HCT116 (cell line): ENCODE measurements around the gene LIPG. TPM values are rescaled to one million over a fixed set of nuclear protein-coding genes. Genes with fewer than 3 reads are reported as not detected.

Experiments
- ATAC-seq: fragments of 200-7000 bp; cut with Tn5 transposase; 2 replicates; pipeline ENCODE4 v1.9.1; 2020; ENCODE audit warnings: mild to moderate bottlenecking, moderate library complexity
- BruUV-seq: library from RNA; stranded (reverse); fragments of 400-500 nt; replicated peaks from 2 replicates; lab custom pipeline; 2021; lab: Mats Ljungman, UMichigan
- CTCF ChIA-PET: fragments of 300-600 bp; sonication (Branson Sonifier 250); formaldehyde crosslinking; loops from one replicate; lab custom pipeline; 2021; ENCODE audit warnings: antibody characterized with exemption; lab: Charles Lee
- POLR2A ChIA-PET: fragments of 300-600, 350-600 bp; sonication (Branson Sonifier 250); formaldehyde crosslinking; loops from one replicate; lab custom pipeline; 2021; ENCODE audit warnings: antibody characterized with exemption; lab: Charles Lee
- RAD21 ChIA-PET, 2 experiments: fragments of 300-600 bp; sonication (Branson Sonifier 250); formaldehyde crosslinking; loops; one replicate each; lab custom pipeline; 2023; ENCODE audit warnings: low total read pairs in 2 of 2; ENCODE audit not compliant: uncharacterized antibody in 2 of 2, unreplicated experiment in 2 of 2, low non-redundant PET in 1 of 2; lab: Charles Lee
- DNase-seq: peaks from one replicate; pipeline ENCODE4 v3.0.0-alpha.2; 2010; ENCODE audit warnings: low read depth, low spot score
- H2AFZ ChIP-seq: fragments of 200-600 bp; shearing (Covaris generic), sonication (generic); 2 replicates; pipeline ENCODE4 v1.6.1; 2017; ENCODE audit warnings: low read depth, mixed run types, mixed read lengths, antibody characterized with exemption, low read length; ENCODE audit not compliant: poor library complexity, severe bottlenecking
- H3K27ac ChIP-seq: 2 replicates; pipeline ENCODE4 v1.5.1; 2012; ENCODE audit warnings: low read depth, low read length
- H3K27me3 ChIP-seq: fragments of 200-600 bp; sonication (generic); 2 replicates; pipeline ENCODE4 v1.6.1; 2016; ENCODE audit warnings: mixed run types, low read length, mixed read lengths; ENCODE audit not compliant: insufficient read depth
- H3K36me3 ChIP-seq, 2 experiments: fragments of 200-500 bp in 1 of 2; fragments of 200-600 bp in 1 of 2; sonication (Bioruptor generic) in 1 of 2; sonication (generic) in 1 of 2; 2 replicates each; pipeline versions ENCODE4 v1.5.1 to v1.6.1; 2014 to 2016; ENCODE audit warnings: low read length in 2 of 2, inconsistent platforms in 1 of 2, mixed read lengths in 1 of 2, mixed run types in 1 of 2; ENCODE audit not compliant: insufficient read depth in 2 of 2, control insufficient read depth in 1 of 2
- H3K4me1 ChIP-seq, 2 experiments: fragments of 200-600 bp in 1 of 2; sonication (generic) in 1 of 2; 2 replicates each; pipeline versions ENCODE4 v1.5.1 to v1.6.1; 2012 to 2017; ENCODE audit warnings: low read length in 2 of 2, inconsistent platforms in 1 of 2, mild to moderate bottlenecking in 1 of 2, mixed read lengths in 1 of 2, mixed run types in 1 of 2, moderate library complexity in 1 of 2; ENCODE audit not compliant: insufficient read depth in 2 of 2, control insufficient read depth in 1 of 2
- H3K4me2 ChIP-seq: fragments of 200-600 bp; sonication (generic); 2 replicates; pipeline ENCODE4 v1.6.1; 2017; ENCODE audit warnings: mixed run types, low read length, mixed read lengths
- H3K4me3 ChIP-seq, 2 experiments: fragments of 200-600 bp in 1 of 2; sonication (generic) in 1 of 2; replicated peaks in 1 of 2; 2 replicates each; pipeline ENCODE4 v1.5.1; 2011 to 2016; ENCODE audit warnings: low read length in 2 of 2, control low read depth in 1 of 2, low read depth in 1 of 2, mild to moderate bottlenecking in 1 of 2, mixed read lengths in 1 of 2, mixed run types in 1 of 2
- H3K79me2 ChIP-seq: fragments of 200-600 bp; sonication (generic); 2 replicates; pipeline ENCODE4 v1.6.1; 2017; ENCODE audit warnings: mild to moderate bottlenecking, mixed run types, low read length, moderate library complexity, mixed read lengths; ENCODE audit not compliant: insufficient read depth
- H3K9ac ChIP-seq: fragments of 200-600 bp; sonication (generic); 2 replicates; pipeline ENCODE4 v1.6.1; 2016; ENCODE audit warnings: low read length, mixed read lengths
- H3K9me2 ChIP-seq: fragments of 200-600 bp; sonication (generic), shearing (Covaris generic); 2 replicates; pipeline ENCODE4 v1.6.1; 2017; ENCODE audit warnings: mixed run types, mild to moderate bottlenecking, moderate library complexity; ENCODE audit not compliant: insufficient read depth
- H3K9me3 ChIP-seq, 2 experiments: fragments of 200-500 bp in 1 of 2; fragments of 200-600 bp in 1 of 2; sonication (Bioruptor generic) in 1 of 2; sonication (generic) in 1 of 2; 2 replicates each; pipeline ENCODE4 v1.6.1; 2014 to 2017; ENCODE audit warnings: low read length in 2 of 2, mixed read lengths in 2 of 2, inconsistent platforms in 1 of 2, low read depth in 1 of 2, mild to moderate bottlenecking in 1 of 2, mixed run types in 1 of 2, moderate library complexity in 1 of 2; ENCODE audit not compliant: control insufficient read depth in 1 of 2, insufficient read depth in 1 of 2
- H4K20me1 ChIP-seq: fragments of 200-600 bp; sonication (generic), shearing (Covaris generic); 2 replicates; pipeline ENCODE4 v1.6.1; 2017; ENCODE audit warnings: mixed run types, mild to moderate bottlenecking, moderate library complexity; ENCODE audit not compliant: insufficient read depth
- ATF3 ChIP-seq: IDR thresholded peaks from 2 replicates; pipeline ENCODE4 v1.6.1; 2012
- CBX3 ChIP-seq: IDR thresholded peaks from 2 replicates; pipeline ENCODE4 v1.6.1; 2012; ENCODE audit warnings: low read depth
- CEBPB ChIP-seq: IDR thresholded peaks from 2 replicates; pipeline ENCODE4 v1.6.1; 2012; ENCODE audit warnings: low read depth
- CTCF ChIP-seq, 3 experiments: fragments of 200-600 bp in 1 of 3; sonication (generic) in 1 of 3; IDR thresholded peaks in 2 of 3; conservative IDR thresholded peaks in 1 of 3; 2 replicates each; pipeline ENCODE4 v1.5.1; 2012 to 2017; ENCODE audit warnings: low read depth in 2 of 3, low read length in 2 of 3, antibody characterized with exemption in 1 of 3, borderline replicate concordance in 1 of 3, control low read depth in 1 of 3, mild to moderate bottlenecking in 1 of 3, mixed read lengths in 1 of 3, mixed run types in 1 of 3, moderate library complexity in 1 of 3; ENCODE audit not compliant: insufficient read depth in 1 of 3
- EGR1 ChIP-seq: IDR thresholded peaks from 2 replicates; pipeline ENCODE4 v1.6.1; 2012; ENCODE audit warnings: low read depth
- EZH2 ChIP-seq: fragments of 200-600 bp; sonication (generic); IDR thresholded peaks from 2 replicates; pipeline ENCODE4 v1.6.1; 2017; ENCODE audit warnings: antibody characterized with exemption, mixed run types
- EZH2phosphoT487 ChIP-seq: fragments of 200-600 bp; IDR thresholded peaks from 2 replicates; pipeline ENCODE4 v1.6.1; 2018; ENCODE audit warnings: antibody characterized with exemption, borderline replicate concordance
- FOSL1 ChIP-seq: IDR thresholded peaks from 2 replicates; pipeline ENCODE4 v1.6.1; 2012; ENCODE audit warnings: low read depth
- JUND ChIP-seq: IDR thresholded peaks from 2 replicates; pipeline ENCODE4 v1.6.1; 2012
- REST ChIP-seq: IDR thresholded peaks from 2 replicates; pipeline ENCODE4 v1.6.1; 2012; ENCODE audit warnings: low read depth
- SIN3A ChIP-seq: IDR thresholded peaks from 2 replicates; pipeline ENCODE4 v1.6.1; 2012; ENCODE audit warnings: low read depth
- SP1 ChIP-seq: IDR thresholded peaks from 2 replicates; pipeline ENCODE4 v1.6.1; 2012; ENCODE audit warnings: low read depth
- SRF ChIP-seq: IDR thresholded peaks from 2 replicates; pipeline ENCODE4 v1.6.1; 2012; ENCODE audit warnings: low read depth
- TCF7L2 ChIP-seq: IDR thresholded peaks from 2 replicates; pipeline ENCODE4 v1.7.0; 2011; ENCODE audit warnings: borderline replicate concordance, inconsistent platforms; ENCODE audit not compliant: insufficient read depth, insufficient read length; ENCODE audit errors: extremely low read depth
- YY1 ChIP-seq: IDR thresholded peaks from 2 replicates; pipeline ENCODE4 v1.6.1; 2011; ENCODE audit warnings: low read length, low read depth, moderate library complexity, mild to moderate bottlenecking; ENCODE audit not compliant: insufficient replicate concordance; ENCODE audit errors: extremely low read depth
- ZBTB33 ChIP-seq: IDR thresholded peaks from 2 replicates; pipeline ENCODE4 v1.6.1; 2011; ENCODE audit warnings: mild to moderate bottlenecking, low read length, moderate library complexity; ENCODE audit not compliant: insufficient replicate concordance; ENCODE audit errors: extremely low read depth
- ZNF274 ChIP-seq: fragments of 200-500 bp; sonication (Bioruptor generic); IDR thresholded peaks from 2 replicates; pipeline ENCODE4 v1.6.1; 2014; ENCODE audit warnings: mild to moderate bottlenecking, low read depth, low read length, inconsistent platforms
- intact Hi-C: fragments of 100-400 bp; cut with micrococcal nuclease; formaldehyde crosslinking; loops from 2 replicates; pipeline ENCODE4 v1.10.0; 2022
- total RNA-seq: library from RNA; stranded (reverse); gene quantifications from one replicate; pipeline ENCODE4 v1.2.1, GENCODE V29; 2021; ENCODE audit not compliant: unreplicated experiment

Gene LIPG
- total RNA-seq, 1 experiment from 2014 or later = 2.6 TPM

- Histone ChIP-seq H3K36me3 (no peaks in the 10 kb centered on the region), H3K79me2 (no peaks in the 10 kb centered on the region), H4K20me1 (no peaks in the 10 kb centered on the region), H3K27me3 (no peaks in the 10 kb centered on the region; the same call in 1 of the 2 replicates), H3K4me2 (no peak overlapping the region), H3K27ac (no peak overlapping the region), H3K9ac (no peak overlapping the region), H2AFZ (no peak overlapping the region), H3K4me3 (no peak overlapping the region), H3K9me3 (no peaks in the 10 kb centered on the region), H3K9me2 (no peaks in the 10 kb centered on the region), H3K4me1 (no peaks in the 10 kb centered on the region)
- ChIA-PET POLR2A (no interaction called here), CTCF (no interaction called here), RAD21 (no interaction called here)
- ATAC-seq (no peak), DNase-seq (no peak)
- no peak for TF ChIP-seq SP1
- no peak for TF ChIP-seq ATF3
- TF ChIP-seq CBX3 = no peak
- TF ChIP-seq CEBPB = no peak
- no peak for TF ChIP-seq FOSL1
- no peak for TF ChIP-seq CTCF (IDR thresholded peaks at IDR 0.05 in 2 of 3, conservative IDR thresholded peaks at IDR 0.05 in 1 of 3; ENCODE audit: borderline replicate concordance in 1 of 3, insufficient read depth in 1 of 3, low read depth in 2 of 3, low read length in 2 of 3)
- no peak for TF ChIP-seq ZBTB33
- TF ChIP-seq SRF = no peak
- no peak for TF ChIP-seq TCF7L2
- no peak for TF ChIP-seq YY1
- no peak for TF ChIP-seq SIN3A
- no peak for TF ChIP-seq ZNF274
- TF ChIP-seq EGR1 = no peak
- no peak for TF ChIP-seq JUND
- TF ChIP-seq EZH2 = no peak
- no peak for TF ChIP-seq EZH2phosphoT487
- no peak for TF ChIP-seq REST
- intact Hi-C loops = no loop called here
- BruUV-seq = no TSS peak
Observed at GRCh38 chr18:49588171-49588570, 26.3 kb downstream of the LIPG start.
